ENCODE results near the gene DOCK4. TPM values are rescaled to one million over a fixed set of nuclear protein-coding genes. Genes with fewer than 3 reads are reported as not detected.

Gene DOCK4
- total and polyA plus RNA-seq, 2 of the 8 experiments (the other 6 are each of a cell fraction or from before 2014, with no cell fraction given) = 5.1 to 23.6 TPM

DNA sequence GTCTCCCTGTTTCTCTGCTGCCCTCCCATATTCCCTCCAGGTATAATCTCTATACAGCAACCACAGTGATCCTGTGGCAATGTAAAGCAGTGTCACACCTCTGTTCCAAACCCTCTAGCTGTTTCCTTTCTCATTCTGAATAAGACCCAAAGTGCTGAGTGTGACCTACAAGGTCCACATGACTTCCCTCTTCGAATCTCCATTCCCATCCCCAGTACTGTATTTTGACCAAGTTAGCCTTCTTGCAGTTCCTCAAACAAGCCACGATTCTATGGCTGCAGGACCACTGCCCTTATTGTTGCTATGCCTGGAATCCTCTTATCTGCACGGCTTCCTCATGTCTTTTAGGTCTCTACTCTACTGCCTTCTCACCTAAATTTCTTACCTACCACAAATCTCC, 291.9 kb downstream of the DOCK4 start:
- Histone ChIP-seq H4K20me1 (replicated peaks in 1 of 2; ENCODE audit: control insufficient read depth in 1 of 2, insufficient read depth in 2 of 2, low read length in 2 of 2) (no peaks in the 10 kb centered on the region), H3K4me3 (ENCODE audit: extremely low read depth in 1 of 4, insufficient read depth in 2 of 4, low read depth in 3 of 4, low read length in 4 of 4) (no peak overlapping the region), H3K4me1 (replicated peaks in 1 of 4; ENCODE audit: control insufficient read depth in 3 of 4, insufficient read depth in 4 of 4, low read length in 3 of 4) (no peaks in the 10 kb centered on the region), H3K79me2 (ENCODE audit: control insufficient read depth in 1 of 2, insufficient read depth in 2 of 2, low read length in 2 of 2) (no peaks in the 10 kb centered on the region), H3K9ac (replicated peaks in 1 of 4; ENCODE audit: extremely low read depth in 1 of 4, low read depth in 3 of 4, low read length in 3 of 4) (no peak overlapping the region), H3K18ac (ENCODE audit: extremely low read depth, low read length) (no peak overlapping the region), H4K91ac (replicated peaks; ENCODE audit: insufficient read length, low read length) (no peak overlapping the region), H3K27ac (ENCODE audit: low read depth, low read length) (no peak overlapping the region), H2AFZ (ENCODE audit: low read length) (no peak overlapping the region), H3K9me3 (ENCODE audit: insufficient read depth in 2 of 2, low read depth in 1 of 2, low read length in 1 of 2) (no peaks in the 10 kb centered on the region), H2BK5ac (ENCODE audit: low read depth, low read length) (0 out of 2 replicates have a peak overlapping the region, but pooled peaks have one; percentile 23), H3K36me3 (ENCODE audit: control insufficient read depth in 2 of 4, insufficient read depth in 4 of 4, low read length in 3 of 4) (no peaks in the 10 kb centered on the region), H2BK12ac (ENCODE audit: low read depth, low read length) (no peak overlapping the region), H3K56ac (replicated peaks; ENCODE audit: insufficient read length, low read depth, low read length) (no peak overlapping the region), H4K5ac (ENCODE audit: insufficient read length, low read depth, low read length) (no peak overlapping the region), H3K4ac (replicated peaks; ENCODE audit: insufficient read length, low read depth, low read length) (no peak overlapping the region), H2BK15ac (ENCODE audit: low read length) (no peak overlapping the region), H3K27me3 (replicated peaks in 1 of 4; ENCODE audit: control insufficient read depth in 3 of 4, extremely low read depth in 1 of 4, insufficient read depth in 3 of 4, low read length in 3 of 4) (no peaks in the 10 kb centered on the region), H3K4me2 (ENCODE audit: insufficient read depth in 1 of 2, low read depth in 2 of 2, low read length in 2 of 2) (no peak overlapping the region), H3K23me2 (ENCODE audit: low read depth, low read length) (peaks cover 8% of the 10 kb centered on the region; the same call in 1 of the 2 replicates), H2AK5ac (ENCODE audit: low read depth, low read length) (no peak overlapping the region), H3K14ac (ENCODE audit: insufficient read length) (no peak overlapping the region), H3K23ac (ENCODE audit: insufficient read length) (no peak overlapping the region), H2BK120ac (replicated peaks; ENCODE audit: low read depth, low read length) (no peak overlapping the region), H2BK20ac (ENCODE audit: low read length) (no peak overlapping the region), H3K79me1 (ENCODE audit: low read depth, low read length) (no peaks in the 10 kb centered on the region), H4K8ac (ENCODE audit: extremely low read depth, insufficient read depth, low read length) (no peak overlapping the region)
- 93% methylated on average over 3 of the region's 3 CpGs; no CpG with 5 or more reads in 1 of the 2 experiments for WGBS, 2 experiments (ENCODE audit: extremely low coverage in 1 of 2, insufficient coverage in 1 of 2, insufficient read length in 1 of 2, insufficient replicate concordance in 2 of 2, low coverage in 1 of 2, low lambda C conversion rate in 2 of 2, missing lambda C conversion rate in 1 of 2)
- ChIA-PET POLR2A (ENCODE audit: partially characterized antibody) (interaction anchor here (1.6 kb wide), 1 partner anchor 11 kb away, joined by 6 read pairs; no protein-coding TSS in a partner anchor), CTCF (ENCODE audit: partially characterized antibody) (no interaction called here)
- FAIRE-seq = no peak
- DNase-seq (ENCODE audit: low read depth in 1 of 2, low spot score in 2 of 2) = no peak
- TF ChIP-seq CBX8 (IDR thresholded peaks at IDR 0.05; ENCODE audit: borderline replicate concordance, low read depth, low read length) (no peak), TBP (IDR thresholded peaks at IDR 0.05; ENCODE audit: low read depth, low read length) (no peak)

All from H1 (cell line).